ENCODE data around the gene CD164L2. TPM values are rescaled to one million over a fixed set of nuclear protein-coding genes. Genes with fewer than 3 reads are reported as not detected.

CD164L2 gene
- total and polyA plus RNA-seq, 12 donors = 0.11 to 2.6 (median 0.17) TPM; not detected in 6

DNA sequence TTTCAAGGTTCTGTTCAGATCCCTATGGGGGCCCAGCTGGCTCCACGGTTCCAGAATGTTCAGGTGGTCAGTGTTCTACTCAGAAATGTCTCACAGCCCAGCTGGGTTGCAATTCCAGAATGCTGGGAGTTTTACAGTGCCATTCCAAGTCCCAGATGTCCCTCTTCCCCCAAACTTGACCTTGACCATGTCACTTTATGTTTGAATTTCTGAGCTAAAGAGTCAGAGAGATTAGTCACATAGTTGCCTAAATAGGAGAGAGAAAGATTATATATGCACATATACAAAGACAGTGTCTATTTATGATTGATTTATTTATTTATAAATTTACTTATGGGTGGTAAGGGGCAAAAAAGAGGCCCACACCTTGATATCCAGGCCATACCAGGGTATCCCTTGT, 11.8 kb upstream of the CD164L2 start:
- Histone ChIP-seq H3K9me3 (replicated peaks in 1 of 3) (no peaks in the 10 kb centered on the region), H3K4me3 (no peak overlapping the region), H3K27me3 (no peaks in the 10 kb centered on the region), H3K36me3 (replicated peaks in 1 of 2) (no peaks in the 10 kb centered on the region), H3K4me1 (replicated peaks in 1 of 2) (peaks cover 11 to 16% of the 10 kb centered on the region in 2 donors), H3K27ac (no peak overlapping the region)
- no peak for DNase-seq
- TF ChIP-seq CTCF (IDR thresholded peaks at IDR 0.05) (no peak), POLR2A (IDR thresholded peaks at IDR 0.05) (no peak)
- WGBS, 4 donors = 81 to 87% (median 83%) methylated on average over 1 of the region's 1 CpG
- intact Hi-C loops (cut with DNase I) = loop anchor here (2.0 to 10.0 kb wide), 5 partner anchors 38 to 270 kb away; partner anchors contain the start of gene AHDC1 (in 1 of the 2)

DNA sequence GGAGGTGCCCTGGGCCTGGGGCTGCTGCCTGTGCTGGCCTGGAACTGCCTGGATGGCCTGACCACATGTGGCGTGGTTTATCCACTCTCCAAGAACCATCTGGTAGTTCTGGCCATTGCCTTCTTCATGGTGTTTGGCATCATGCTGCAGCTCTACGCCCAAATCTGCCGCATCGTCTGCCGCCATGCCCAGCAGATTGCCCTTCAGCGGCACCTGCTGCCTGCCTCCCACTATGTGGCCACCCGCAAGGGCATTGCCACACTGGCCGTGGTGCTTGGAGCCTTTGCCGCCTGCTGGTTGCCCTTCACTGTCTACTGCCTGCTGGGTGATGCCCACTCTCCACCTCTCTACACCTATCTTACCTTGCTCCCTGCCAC, 11.1 kb upstream of the CD164L2 start:
- Histone ChIP-seq H3K36me3 (replicated peaks in 1 of 2) (no peaks in the 10 kb centered on the region), H3K27ac (no peak overlapping the region), H3K4me3 (no peak overlapping the region), H3K9me3 (replicated peaks in 1 of 3) (no peaks in the 10 kb centered on the region), H3K4me1 (replicated peaks in 1 of 2) (peaks cover 11 to 16% of the 10 kb centered on the region in 2 donors), H3K27me3 (no peaks in the 10 kb centered on the region)
- no peak for DNase-seq
- WGBS, 4 donors = 93 to 98% (median 98%) methylated on average over 5 to 9 of the region's 9 CpGs
- TF ChIP-seq CTCF (IDR thresholded peaks at IDR 0.05) (no peak), POLR2A (IDR thresholded peaks at IDR 0.05) (no peak)
- intact Hi-C loops (cut with DNase I) = loop anchor here (2.0 to 10.0 kb wide), 4 partner anchors 37 to 271 kb away; no protein-coding TSS in a partner anchor

DNA sequence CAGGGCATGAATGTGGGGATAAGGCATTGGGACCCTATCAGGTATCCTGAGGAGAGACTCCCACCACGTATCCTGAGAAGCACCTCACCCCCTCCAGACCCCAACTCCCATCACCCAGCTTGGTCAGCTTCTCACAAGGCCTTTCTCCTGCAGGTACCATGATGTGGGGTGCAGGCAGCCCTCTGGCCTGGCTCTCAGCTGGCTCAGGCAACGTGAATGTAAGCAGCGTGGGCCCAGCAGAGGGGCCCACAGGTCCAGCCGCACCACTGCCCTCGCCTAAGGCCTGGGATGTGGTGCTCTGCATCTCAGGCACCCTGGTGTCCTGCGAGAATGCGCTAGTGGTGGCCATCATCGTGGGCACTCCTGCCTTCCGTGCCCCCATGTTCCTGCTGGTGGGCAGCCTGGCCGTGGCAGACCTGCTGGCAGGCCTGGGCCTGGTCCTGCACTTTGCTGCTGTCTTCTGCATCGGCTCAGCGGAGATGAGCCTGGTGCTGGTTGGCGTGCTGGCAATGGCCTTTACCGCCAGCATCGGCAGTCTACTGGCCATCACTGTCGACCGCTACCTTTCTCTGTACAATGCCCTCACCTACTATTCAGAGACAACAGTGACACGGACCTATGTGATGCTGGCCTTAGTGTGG, 10.6 kb upstream of the CD164L2 start:
- Histone ChIP-seq H3K4me1 (replicated peaks in 1 of 2) (peaks cover 11 to 16% of the 10 kb centered on the region in 2 donors), H3K4me3 (no peak overlapping the region), H3K27me3 (no peaks in the 10 kb centered on the region), H3K27ac (no peak overlapping the region), H3K9me3 (replicated peaks in 1 of 3) (no peaks in the 10 kb centered on the region), H3K36me3 (replicated peaks in 1 of 2) (no peaks in the 10 kb centered on the region)
- intact Hi-C loops (cut with DNase I) = loop anchor here (2.0 to 10.0 kb wide), 4 partner anchors 36 to 271 kb away; no protein-coding TSS in a partner anchor
- WGBS, 4 donors = 91 to 96% (median 94%) methylated on average over 7 to 18 of the region's 18 CpGs
- no peak for TF ChIP-seq CTCF (IDR thresholded peaks at IDR 0.05)
- no peak for TF ChIP-seq POLR2A (IDR thresholded peaks at IDR 0.05)
- no peak for DNase-seq

- TF ChIP-seq CTCF (IDR thresholded peaks at IDR 0.05) (peak in 3 of 6 experiments; percentile 7 to 22 (median 7)), POLR2A (IDR thresholded peaks at IDR 0.05) (no peak)
- Histone ChIP-seq H3K9me3 (replicated peaks in 1 of 3) (no peaks in the 10 kb centered on the region), H3K27me3 (no peaks in the 10 kb centered on the region), H3K4me1 (replicated peaks in 1 of 2) (peaks cover 11 to 16% of the 10 kb centered on the region in 2 donors), H3K27ac (peak overlapping the region in 2 of 5 donors; percentile 57 to 76), H3K4me3 (peak overlapping the region in 1 of 4 donors; percentile 60), H3K36me3 (replicated peaks in 1 of 2) (no peaks in the 10 kb centered on the region)
- WGBS, 4 donors = 35 to 43% (median 40%) methylated on average over 8 to 30 of the region's 30 CpGs
- DNase-seq = no peak
- intact Hi-C loops (cut with DNase I) = loop anchor here (5.0 to 10.0 kb wide), 3 partner anchors 36 to 272 kb away; no protein-coding TSS in a partner anchor
These were observed 9.9 kb upstream of the CD164L2 start for GRCh38 chr1:27392778-27393635.

Data from adrenal gland (tissue), 12 donors.